H9 (cell line): ENCODE measurements around the gene SF3B3. TPM values are rescaled to one million over a fixed set of nuclear protein-coding genes. Genes with fewer than 3 reads are reported as not detected.
"Not testable (repeated sequence)": the region's sequence is repeated elsewhere in the genome, so short reads cannot be mapped to it uniquely, and the experiment has no call there.

Experiments
- DNase-seq: peaks from one replicate; pipeline ENCODE4 v3.0.0-alpha.2; 2017
- H2AFZ ChIP-seq: one replicate; pipeline ENCODE4 v1.6.1; 2013; ENCODE audit warnings: mild to moderate bottlenecking, low read length, control low read depth, moderate library complexity
- H2AK5ac ChIP-seq: 2 replicates; pipeline ENCODE4 v1.6.1; 2013; ENCODE audit warnings: low read length, control low read depth, mixed read lengths; ENCODE audit not compliant: insufficient read length
- H2BK120ac ChIP-seq: one replicate; pipeline ENCODE4 v1.6.1; 2013; ENCODE audit warnings: low read depth, mild to moderate bottlenecking, low read length, control low read depth, inconsistent platforms; ENCODE audit not compliant: poor library complexity, severe bottlenecking
- H2BK12ac ChIP-seq: 2 replicates; pipeline ENCODE4 v1.6.1; 2013; ENCODE audit warnings: low read length, control low read depth, mixed read lengths, low read depth; ENCODE audit not compliant: insufficient read length
- H2BK15ac ChIP-seq: 2 replicates; pipeline ENCODE4 v1.6.1; 2013; ENCODE audit warnings: low read depth, low read length, control low read depth
- H2BK20ac ChIP-seq: one replicate; pipeline ENCODE4 v1.6.1; 2013; ENCODE audit warnings: low read depth, mild to moderate bottlenecking, low read length, control low read depth, inconsistent platforms; ENCODE audit not compliant: poor library complexity, severe bottlenecking
- H2BK5ac ChIP-seq: 2 replicates; pipeline ENCODE4 v1.6.1; 2013; ENCODE audit warnings: low read length, control low read depth, mixed read lengths; ENCODE audit not compliant: insufficient read length
- H3K14ac ChIP-seq: 2 replicates; pipeline ENCODE4 v1.6.1; 2013; ENCODE audit warnings: low read length, control low read depth; ENCODE audit not compliant: insufficient read depth
- H3K18ac ChIP-seq: 2 replicates; pipeline ENCODE4 v1.6.1; 2013; ENCODE audit warnings: low read depth, mild to moderate bottlenecking, mixed read lengths, low read length, control low read depth; ENCODE audit not compliant: insufficient read length
- H3K23ac ChIP-seq: 2 replicates; pipeline ENCODE4 v1.6.1; 2013; ENCODE audit warnings: low read length, control low read depth, mixed read lengths, low read depth; ENCODE audit not compliant: insufficient read length
- H3K23me2 ChIP-seq: 2 replicates; pipeline ENCODE4 v1.6.1; 2013; ENCODE audit warnings: low read depth, mild to moderate bottlenecking, mixed read lengths, low read length, control low read depth; ENCODE audit not compliant: insufficient read length, poor library complexity, severe bottlenecking
- H3K27ac ChIP-seq: 2 replicates; pipeline ENCODE4 v1.5.1; 2013; ENCODE audit warnings: low read length, control low read depth, mixed read lengths, low read depth; ENCODE audit not compliant: insufficient read length
- H3K27me3 ChIP-seq: 2 replicates; pipeline ENCODE4 v1.6.1; 2013; ENCODE audit warnings: low read length, control low read depth, inconsistent platforms; ENCODE audit not compliant: insufficient read depth
- H3K4ac ChIP-seq: 2 replicates; pipeline ENCODE4 v1.6.1; 2013; ENCODE audit warnings: low read depth, mild to moderate bottlenecking, control low read depth, inconsistent platforms, low read length, moderate library complexity
- H3K4me1 ChIP-seq: 2 replicates; pipeline ENCODE4 v1.6.1; 2013; ENCODE audit warnings: low read length, control low read depth, inconsistent platforms; ENCODE audit not compliant: insufficient read depth
- H3K4me2 ChIP-seq: 2 replicates; pipeline ENCODE4 v1.6.1; 2013; ENCODE audit warnings: low read length, control low read depth, mixed read lengths; ENCODE audit not compliant: insufficient read length, insufficient read depth
- H3K56ac ChIP-seq: 2 replicates; pipeline ENCODE4 v1.6.1; 2013; ENCODE audit warnings: low read depth, mild to moderate bottlenecking, mixed read lengths, low read length, control low read depth; ENCODE audit not compliant: insufficient read length
- H3K79me1 ChIP-seq: 2 replicates; pipeline ENCODE4 v1.6.1; 2013; ENCODE audit warnings: low read depth, mild to moderate bottlenecking, moderate library complexity, low read length, control low read depth, inconsistent platforms; ENCODE audit not compliant: insufficient read depth, poor library complexity, severe bottlenecking
- H3K79me2 ChIP-seq: 2 replicates; pipeline ENCODE4 v1.6.1; 2013; ENCODE audit warnings: low read length, control low read depth, inconsistent platforms; ENCODE audit not compliant: insufficient read depth
- H3K9ac ChIP-seq: 2 replicates; pipeline ENCODE4 v1.6.1; 2013; ENCODE audit warnings: low read length, control low read depth, mixed read lengths; ENCODE audit not compliant: insufficient read length; ENCODE audit errors: extremely low read depth
- H3K9me3 ChIP-seq: one replicate; pipeline ENCODE4 v1.6.1; 2013; ENCODE audit warnings: low read depth, low read length, inconsistent platforms; ENCODE audit not compliant: control insufficient read depth
- H3T11ph ChIP-seq: one replicate; pipeline ENCODE4 v1.6.1; 2013; ENCODE audit warnings: mild to moderate bottlenecking, low read length, control low read depth, inconsistent platforms
- H4K20me1 ChIP-seq: one replicate; pipeline ENCODE4 v1.6.1; 2013; ENCODE audit not compliant: control insufficient read depth, insufficient read length, insufficient read depth
- H4K5ac ChIP-seq: 2 replicates; pipeline ENCODE4 v1.6.1; 2013; ENCODE audit warnings: low read depth, mild to moderate bottlenecking, mixed read lengths, low read length, control low read depth; ENCODE audit not compliant: insufficient read length
- H4K8ac ChIP-seq: replicated peaks from 2 replicates; pipeline ENCODE4 v1.6.1; 2013; ENCODE audit warnings: low read length, control low read depth, mixed read lengths, low read depth; ENCODE audit not compliant: insufficient read length
- H4K91ac ChIP-seq: 2 replicates; pipeline ENCODE4 v1.6.1; 2013; ENCODE audit warnings: low read depth, mild to moderate bottlenecking, moderate library complexity, mixed read lengths, low read length, control low read depth; ENCODE audit not compliant: insufficient read length
- H3K27ac Mint-ChIP-seq, 3 experiments: 2 replicates in 2 of 3; 3 replicates in 1 of 3; pipeline ENCODE4 v1.8.0; 2020 to 2021; ENCODE audit warnings: mixed read lengths in 3 of 3, mild to moderate bottlenecking in 1 of 3, moderate library complexity in 1 of 3
- H3K27me3 Mint-ChIP-seq: 2 replicates; pipeline ENCODE4 v1.8.0; 2021; ENCODE audit warnings: low read depth, mild to moderate bottlenecking, moderate library complexity, mixed read lengths
- H3K36me3 Mint-ChIP-seq, 3 experiments: 2 replicates in 2 of 3; 3 replicates in 1 of 3; pipeline ENCODE4 v1.8.0; 2020 to 2021; ENCODE audit warnings: low read depth in 3 of 3, mixed read lengths in 3 of 3; ENCODE audit not compliant: insufficient read depth in 1 of 3
- H3K4me1 Mint-ChIP-seq, 2 experiments: 2 replicates each; pipeline ENCODE4 v1.8.0; 2020; ENCODE audit warnings: mixed read lengths in 2 of 2
- H3K4me3 Mint-ChIP-seq, 2 experiments: 2 replicates in 1 of 2; 3 replicates in 1 of 2; pipeline ENCODE4 v1.8.0; 2020 to 2021; ENCODE audit warnings: mild to moderate bottlenecking in 2 of 2, mixed read lengths in 2 of 2, moderate library complexity in 1 of 2
- H3K9me3 Mint-ChIP-seq, 2 experiments: 2 replicates in 1 of 2; 3 replicates in 1 of 2; pipeline ENCODE4 v1.8.0; 2020; ENCODE audit warnings: mild to moderate bottlenecking in 2 of 2, mixed read lengths in 2 of 2, moderate library complexity in 1 of 2
- CTCF ChIP-seq: fragments of 200-600 bp; sonication (generic); conservative IDR thresholded peaks from 3 replicates; pipeline ENCODE4 v1.8.0; 2021; ENCODE audit warnings: antibody characterized with exemption, mild to moderate bottlenecking
- WGBS: extraction: QIAGEN DNeasy Blood & Tissue Kit; methylation state at CpG from one replicate; pipeline ENCODE4 v1.1.7; 2013; ENCODE audit warnings: missing lambda C conversion rate, low lambda C conversion rate, mixed read lengths; ENCODE audit not compliant: insufficient read length; ENCODE audit errors: extremely low coverage; 5-methylcytosine and 5-hydroxymethylcytosine counted together
- total RNA-seq: library from RNA; stranded (reverse); gene quantifications from 2 replicates; pipeline ENCODE4 v1.2.1, GENCODE V29; 2021

SF3B3 gene
- total RNA-seq, 1 experiment from 2014 or later, result 493 TPM

- Histone ChIP-seq H3K27me3 (no peaks in the 10 kb centered on the region), H3K18ac (peak within 1 kb of the TSS; percentile 98), H3K27ac (peak within 1 kb of the TSS; percentile 58), H3K4ac (no peak within 1 kb of the TSS; the same call in 1 of the 2 replicates), H4K8ac (no peak within 1 kb of the TSS), H2BK20ac (no peak within 1 kb of the TSS), H2BK120ac (peak within 1 kb of the TSS; percentile 90), H2AFZ (peak within 1 kb of the TSS; percentile 27), H3K23ac (no peak within 1 kb of the TSS), H3K79me1 (peaks cover 3% of the 10 kb centered on the region), H3K23me2 (peaks cover 10% of the 10 kb centered on the region), H3K4me1 (peaks cover 7% of the 10 kb centered on the region; the same call in 1 of the 2 replicates), H3K79me2 (peaks cover 32% of the 10 kb centered on the region; the same call in 1 of the 2 replicates), H2BK5ac (peak within 1 kb of the TSS; percentile 43), H3T11ph (no peak within 1 kb of the TSS), H3K9me3 (no peaks in the 10 kb centered on the region), H4K20me1 (no peaks in the 10 kb centered on the region), H2BK12ac (peak within 1 kb of the TSS; percentile 22), H2AK5ac (no peak within 1 kb of the TSS), H3K9ac (peak within 1 kb of the TSS; percentile 97), H2BK15ac (no peak within 1 kb of the TSS), H3K56ac (no peak within 1 kb of the TSS), H3K4me2 (peak within 1 kb of the TSS; percentile 69), H4K91ac (peak within 1 kb of the TSS; percentile 15), H4K5ac (peak within 1 kb of the TSS; percentile 98), H3K14ac (peak within 1 kb of the TSS; percentile 95)
- peak; percentile 83 for DNase-seq
- H3K27ac Mint-ChIP-seq, result peak within 1 kb of the TSS; percentile 99
- H3K27me3 Mint-ChIP-seq, result no peaks in the 10 kb centered on the region
- H3K36me3 Mint-ChIP-seq, result peaks cover 26 to 45% (median 36%) of the 10 kb centered on the region in 3 experiments
- peak within 1 kb of the TSS; percentile 93 to 97 for H3K4me3 Mint-ChIP-seq
- H3K9me3 Mint-ChIP-seq, result no peaks in the 10 kb centered on the region; a peak in 1 of 5 replicates
- peaks cover 26 to 30% of the 10 kb centered on the region in 2 experiments for H3K4me1 Mint-ChIP-seq
- no CpG with 5 or more reads among the region's 36 CpGs for WGBS
- TF ChIP-seq CTCF, result no peak
Measured at GRCh38 chr16:70523076-70523742, 407 bp upstream of the SF3B3 start, which contains the start of gene COG4. Gene COG4, minus strand, starts transcription at chr16:70523554. Its CDS starts 11 bp downstream, at chr16:70523543.

- H3K56ac ChIP-seq, H2BK20ac ChIP-seq, H3K79me1 ChIP-seq, H2AFZ ChIP-seq, H3K4me1 ChIP-seq, DNase-seq, H3K23ac ChIP-seq, H2BK12ac ChIP-seq, H2BK120ac ChIP-seq, H3T11ph ChIP-seq, H3K27me3 Mint-ChIP-seq, H3K9me3 Mint-ChIP-seq, H3K27me3 ChIP-seq, H2BK5ac ChIP-seq, H4K20me1 ChIP-seq, H2AK5ac ChIP-seq, H3K4ac ChIP-seq, H3K9me3 ChIP-seq, H2BK15ac ChIP-seq, H4K8ac ChIP-seq: not testable (repeated sequence)
- H3K14ac ChIP-seq, result peak overlapping the region; percentile 95; the same call in 1 of the 2 replicates
- H4K91ac ChIP-seq, result peak overlapping the region; percentile 15
- Mint-ChIP-seq H3K27ac (peak overlapping the region; percentile 99), H3K4me3 (peak overlapping the region; percentile 93 to 97), H3K4me1 (peaks cover 33 to 39% of the 10 kb centered on the region in 2 experiments), H3K36me3 (peaks cover 37 to 57% (median 48%) of the 10 kb centered on the region in 3 experiments)
- no CpG with 5 or more reads among the region's 24 CpGs for WGBS
- peak overlapping the region; percentile 97 for H3K9ac ChIP-seq
- peaks cover 38% of the 10 kb centered on the region; the same call in 1 of the 2 replicates for H3K79me2 ChIP-seq
- H3K4me2 ChIP-seq, result peak overlapping the region; percentile 56
- H3K18ac ChIP-seq, result peak overlapping the region; percentile 98
- H4K5ac ChIP-seq, result peak overlapping the region; percentile 98
- peak overlapping the region; percentile 58 for H3K27ac ChIP-seq
- H3K23me2 ChIP-seq, result peaks cover 10% of the 10 kb centered on the region
Measured at GRCh38 chr16:70524399-70524825, 796 bp downstream of the SF3B3 start.
